Ascending aorta (tissue), 2 donors: ENCODE data around the gene MYO1E. TPM values are rescaled to one million over a fixed set of nuclear protein-coding genes. Genes with fewer than 3 reads are reported as not detected.
"Not testable (repeated sequence)": the region's sequence is repeated elsewhere in the genome, so short reads cannot be mapped to it uniquely, and the experiment has no call there.

Experiments
- DNase-seq, 2 donors: peaks; one replicate each; pipeline ENCODE4 v3.0.0-alpha.2; 2019; ENCODE audit warnings: low spot score in 2 of 2
- H3K27ac ChIP-seq, 2 donors: fragments of 200-600 bp; sonication (generic); one replicate each; pipeline ENCODE4 v1.5.1; 2016 to 2017; ENCODE audit warnings: mild to moderate bottlenecking in 1 of 2
- H3K27me3 ChIP-seq: fragments of 200-600 bp; sonication (generic); one replicate; pipeline ENCODE4 v1.5.1; 2017
- H3K36me3 ChIP-seq, 2 donors: fragments of 200-600 bp; sonication (generic); one replicate each; pipeline ENCODE4 v1.5.1; 2016
- H3K4me1 ChIP-seq, 2 donors: fragments of 200-600 bp; sonication (generic); one replicate each; pipeline ENCODE4 v1.5.1; 2016 to 2017; ENCODE audit warnings: mild to moderate bottlenecking in 1 of 2
- H3K4me3 ChIP-seq, 2 donors: fragments of 200-600 bp; sonication (generic); one replicate each; pipeline ENCODE4 v1.5.1; 2016 to 2017; ENCODE audit warnings: mild to moderate bottlenecking in 1 of 2
- H3K9me3 ChIP-seq, 2 donors: fragments of 200-600 bp; sonication (generic); one replicate each; pipeline ENCODE4 v1.5.1; 2016
- intact Hi-C: fragments of 100-400 bp; cut with DNase I; formaldehyde crosslinking; loops from one replicate; pipeline ENCODE4 v1.15.1; 2023
- total RNA-seq: library from RNA; depleted of rRNA; stranded (reverse); fragments of >200 nt; gene quantifications from one replicate; pipeline ENCODE4 v1.1.0, GENCODE V29; 2016
- TF ChIP-seq, protein P1 (sequence below), 3 experiments: fragments of 200-600 bp in 2 of 3; fragments of 450-650 bp in 1 of 3; sonication (generic) in 2 of 3; IDR thresholded peaks; one replicate each; pipeline ENCODE4 v1.5.1; 2016 to 2019; ENCODE audit warnings: antibody characterized with exemption in 3 of 3, mild to moderate bottlenecking in 1 of 3, moderate library complexity in 1 of 3

Gene MYO1E
- total RNA-seq, 1 donor from 2014 or later = 48.0 TPM

DNA sequence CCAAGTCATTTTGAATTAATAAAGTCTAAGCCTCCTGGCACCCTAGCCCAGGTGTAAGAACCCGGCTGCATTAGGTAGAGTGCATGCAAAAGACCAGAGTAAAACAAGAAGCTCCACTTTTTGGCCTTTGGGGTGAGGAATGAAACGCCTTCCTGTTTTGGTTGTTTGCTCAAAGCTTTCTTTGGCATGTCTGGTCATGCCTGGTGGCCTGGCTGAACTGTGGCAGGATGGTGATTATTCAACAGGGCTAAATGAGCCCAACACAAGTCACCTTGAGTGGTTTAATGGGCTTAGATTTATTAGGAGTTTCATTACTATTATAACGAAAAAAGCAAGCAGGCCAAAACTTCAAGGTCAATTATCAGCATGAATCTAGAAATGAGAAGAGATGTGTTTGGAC is 206.9 kb downstream of the MYO1E start:
- peaks cover 11 to 54% of the 10 kb centered on the region in 2 donors for H3K4me1 ChIP-seq
- DNase-seq = no peak
- TF ChIP-seq, protein P1, sequence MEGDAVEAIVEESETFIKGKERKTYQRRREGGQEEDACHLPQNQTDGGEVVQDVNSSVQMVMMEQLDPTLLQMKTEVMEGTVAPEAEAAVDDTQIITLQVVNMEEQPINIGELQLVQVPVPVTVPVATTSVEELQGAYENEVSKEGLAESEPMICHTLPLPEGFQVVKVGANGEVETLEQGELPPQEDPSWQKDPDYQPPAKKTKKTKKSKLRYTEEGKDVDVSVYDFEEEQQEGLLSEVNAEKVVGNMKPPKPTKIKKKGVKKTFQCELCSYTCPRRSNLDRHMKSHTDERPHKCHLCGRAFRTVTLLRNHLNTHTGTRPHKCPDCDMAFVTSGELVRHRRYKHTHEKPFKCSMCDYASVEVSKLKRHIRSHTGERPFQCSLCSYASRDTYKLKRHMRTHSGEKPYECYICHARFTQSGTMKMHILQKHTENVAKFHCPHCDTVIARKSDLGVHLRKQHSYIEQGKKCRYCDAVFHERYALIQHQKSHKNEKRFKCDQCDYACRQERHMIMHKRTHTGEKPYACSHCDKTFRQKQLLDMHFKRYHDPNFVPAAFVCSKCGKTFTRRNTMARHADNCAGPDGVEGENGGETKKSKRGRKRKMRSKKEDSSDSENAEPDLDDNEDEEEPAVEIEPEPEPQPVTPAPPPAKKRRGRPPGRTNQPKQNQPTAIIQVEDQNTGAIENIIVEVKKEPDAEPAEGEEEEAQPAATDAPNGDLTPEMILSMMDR (IDR thresholded peaks at IDR 0.05) = no peak
- intact Hi-C loops = loop anchor here (5.0 kb wide), 4 partner anchors 67 to 178 kb away; partner anchors contain the start of gene RNF111
- no peaks in the 10 kb centered on the region for H3K9me3 ChIP-seq
- H3K4me3 ChIP-seq = no peak overlapping the region
- peaks cover 23 to 33% of the 10 kb centered on the region in 2 donors for H3K36me3 ChIP-seq
- H3K27ac ChIP-seq = peak overlapping the region; percentile 92 to 97
- H3K27me3 ChIP-seq = no peaks in the 10 kb centered on the region

DNA sequence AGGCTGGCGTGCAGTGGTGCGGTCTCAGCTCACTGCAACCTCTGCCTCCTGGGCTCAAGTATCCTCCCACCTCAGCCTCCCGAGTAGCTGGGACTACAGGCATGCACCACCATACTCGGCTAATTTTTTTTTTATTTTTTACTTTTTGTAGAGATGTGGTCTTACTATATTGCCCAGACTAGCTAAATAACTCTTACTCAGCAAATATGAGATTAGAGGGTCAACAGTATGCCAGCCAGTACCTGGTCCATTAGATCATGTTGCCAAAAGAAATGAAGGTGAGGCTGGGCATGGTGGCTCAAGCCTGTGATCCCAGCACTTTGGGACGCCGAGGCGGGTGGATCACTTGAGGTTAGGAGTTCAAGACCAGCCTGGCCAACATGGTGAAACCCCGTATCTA is 210.6 kb downstream of the MYO1E start:
- H3K9me3 ChIP-seq, intact Hi-C loops, H3K4me3 ChIP-seq, DNase-seq, H3K27ac ChIP-seq, H3K27me3 ChIP-seq: not testable (repeated sequence)
- peaks cover 54 to 69% of the 10 kb centered on the region in 2 donors for H3K36me3 ChIP-seq
- H3K4me1 ChIP-seq = peaks cover 3 to 24% of the 10 kb centered on the region in 2 donors

DNA sequence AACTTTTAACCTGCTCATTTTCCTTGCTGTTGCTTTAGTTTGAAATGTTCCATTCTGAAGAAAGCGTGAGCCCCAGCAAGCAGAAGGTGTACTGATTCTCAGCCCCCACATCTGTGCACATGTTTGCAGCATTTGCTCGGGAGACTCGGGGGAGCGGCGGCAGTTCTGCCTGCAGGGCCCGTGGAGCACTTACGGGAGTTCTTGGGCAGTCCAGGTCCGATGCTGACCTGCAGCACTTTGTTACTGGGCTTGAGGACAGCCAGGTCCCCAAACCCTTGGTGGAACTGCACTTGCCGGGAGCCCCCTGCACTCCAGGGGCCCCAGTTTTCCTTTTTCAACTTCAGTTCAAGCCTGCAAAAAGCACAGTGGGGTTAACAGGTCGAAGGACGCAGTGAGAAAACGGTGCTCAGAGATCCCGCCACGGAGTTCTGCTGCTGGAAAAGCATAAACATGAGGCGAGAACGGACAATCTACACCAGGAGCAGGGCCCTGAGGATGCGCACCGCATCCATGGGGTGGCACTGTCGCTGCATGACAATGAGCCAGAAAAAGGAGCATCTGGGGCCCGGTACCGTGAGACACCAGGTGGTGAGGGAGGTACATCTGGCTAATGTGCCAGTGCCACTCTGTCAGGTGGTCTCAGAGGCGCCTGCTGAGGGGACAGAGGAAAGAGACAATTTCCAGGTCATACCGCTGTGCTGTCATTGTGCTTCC is 211.6 kb downstream of the MYO1E start:
- TF ChIP-seq, protein P1 (IDR thresholded peaks at IDR 0.05) = peak in 2 of 3 experiments; percentile 8 to 10
- Histone ChIP-seq H3K9me3 (no peaks in the 10 kb centered on the region), H3K36me3 (peaks cover 59 to 80% of the 10 kb centered on the region in 2 donors), H3K4me1 (peaks cover 3 to 14% of the 10 kb centered on the region in 2 donors), H3K27me3 (no peaks in the 10 kb centered on the region), H3K27ac (no peak overlapping the region), H3K4me3 (no peak overlapping the region)
- no peak for DNase-seq
- intact Hi-C loops = no loop called here

DNA sequence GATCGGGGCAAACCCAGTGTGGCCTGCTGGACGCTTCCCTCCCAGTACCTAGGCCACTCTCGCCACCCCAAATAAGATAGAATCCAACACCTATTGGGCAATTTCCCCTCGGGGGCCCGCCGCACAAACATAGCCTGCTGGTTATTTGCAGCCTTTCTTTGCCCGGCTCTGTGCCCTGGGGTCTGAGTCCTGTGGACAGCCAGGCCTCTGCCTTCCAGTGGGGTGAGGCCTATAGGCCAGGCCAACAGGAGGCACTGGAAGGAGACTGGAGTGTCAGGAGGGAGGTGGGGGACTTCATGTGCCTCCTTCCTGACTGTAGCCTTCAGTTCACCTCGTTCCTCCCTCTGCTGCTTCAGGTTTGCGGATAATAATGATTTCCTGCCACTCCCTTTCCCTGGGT is 213.5 kb downstream of the MYO1E start:
- DNase-seq = no peak
- intact Hi-C loops = no loop called here
- Histone ChIP-seq H3K9me3 (no peaks in the 10 kb centered on the region), H3K27ac (no peak overlapping the region), H3K4me3 (no peak overlapping the region), H3K36me3 (peaks cover 66 to 88% of the 10 kb centered on the region in 2 donors), H3K4me1 (no peaks in the 10 kb centered on the region), H3K27me3 (no peaks in the 10 kb centered on the region)
- TF ChIP-seq, protein P1 (IDR thresholded peaks at IDR 0.05) = no peak

DNA sequence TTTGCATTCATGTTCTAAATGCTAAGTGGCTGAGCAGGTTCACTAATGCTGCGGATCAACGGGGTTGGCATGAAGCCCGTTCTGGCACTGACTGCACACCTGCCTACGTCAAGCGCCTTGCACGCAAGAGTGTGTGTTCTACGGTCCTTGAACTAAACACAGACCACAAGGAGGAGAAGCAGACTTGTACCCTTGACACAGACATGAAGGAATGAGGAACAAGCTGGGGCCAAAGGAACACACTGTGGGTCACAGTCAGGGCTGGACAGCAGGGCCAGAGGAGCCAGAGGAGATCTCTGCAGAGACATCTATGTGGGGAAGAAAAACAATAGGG is 214.0 kb downstream of the MYO1E start:
- TF ChIP-seq, protein P1 (IDR thresholded peaks at IDR 0.05) = no peak
- no peaks in the 10 kb centered on the region for H3K27me3 ChIP-seq
- H3K4me1 ChIP-seq = no peaks in the 10 kb centered on the region
- peaks cover 70 to 94% of the 10 kb centered on the region in 2 donors for H3K36me3 ChIP-seq
- H3K27ac ChIP-seq = no peak overlapping the region
- no peak overlapping the region for H3K4me3 ChIP-seq
- H3K9me3 ChIP-seq = no peaks in the 10 kb centered on the region
- intact Hi-C loops = no loop called here
- no peak for DNase-seq

DNA sequence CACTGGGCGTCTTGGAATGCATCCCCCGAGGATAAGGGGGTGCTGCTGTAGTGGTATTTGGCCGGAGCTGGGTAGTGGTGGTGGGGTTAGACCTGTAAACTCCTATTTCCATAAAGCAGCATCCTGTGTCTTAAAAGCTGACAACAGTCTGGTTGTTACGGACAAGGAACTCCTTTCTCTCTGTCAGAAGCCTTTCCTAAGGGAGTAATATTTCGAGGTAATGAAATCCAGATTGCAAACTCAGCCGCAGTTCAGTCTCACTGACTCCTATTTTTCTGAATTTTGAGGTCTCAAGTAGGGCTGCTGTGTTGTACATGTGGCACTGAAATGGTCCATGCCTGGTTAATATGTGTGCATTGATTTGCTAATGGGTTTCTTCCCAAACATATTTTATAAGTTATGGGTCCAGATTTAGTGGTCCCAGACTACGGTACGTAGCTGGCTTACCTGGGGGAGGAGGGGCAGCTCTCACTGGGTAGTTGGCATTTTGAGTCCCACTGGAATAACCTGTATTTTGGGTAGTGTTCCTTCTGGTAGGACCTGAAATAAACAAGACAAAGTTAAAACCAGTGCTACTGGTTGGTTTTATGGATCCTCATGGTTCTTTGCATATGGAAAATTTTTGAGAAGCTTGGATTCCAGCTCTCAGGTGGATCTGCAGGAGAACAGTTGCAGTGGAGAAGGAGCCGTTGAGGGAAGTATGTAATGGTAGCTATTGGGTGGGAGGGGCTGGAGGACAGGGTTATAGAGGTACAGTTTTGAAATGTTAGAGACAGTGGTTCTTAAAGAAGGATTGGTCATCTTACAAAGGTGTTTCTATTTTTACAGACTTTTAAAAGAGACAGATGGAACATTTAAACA is 214.6 kb downstream of the MYO1E start:
- Histone ChIP-seq H3K4me1 (no peaks in the 10 kb centered on the region), H3K36me3 (peaks cover 75 to 100% of the 10 kb centered on the region in 2 donors), H3K27me3 (no peaks in the 10 kb centered on the region), H3K27ac (no peak overlapping the region), H3K4me3 (no peak overlapping the region), H3K9me3 (no peaks in the 10 kb centered on the region)
- DNase-seq = no peak
- intact Hi-C loops = no loop called here
- TF ChIP-seq, protein P1 (IDR thresholded peaks at IDR 0.05) = no peak
